NOMO-1 (cell line): ENCODE data around the gene RNF175.
"Not testable (repeated sequence)": the region's sequence is repeated elsewhere in the genome, so short reads cannot be mapped to it uniquely, and the experiment has no call there.

ENCODE experiments used
- DNase-seq, 2 experiments: peaks; one replicate each; lab custom pipeline; 2025; ENCODE audit not compliant: unreplicated experiment in 2 of 2; lab: John Stamatoyannopoulos, UW

Gene RNF175

GRCh38 chr4:153684971-153685371, 74.9 kb downstream of the RNF175 start:
- DNase-seq, result no peak

DNA sequence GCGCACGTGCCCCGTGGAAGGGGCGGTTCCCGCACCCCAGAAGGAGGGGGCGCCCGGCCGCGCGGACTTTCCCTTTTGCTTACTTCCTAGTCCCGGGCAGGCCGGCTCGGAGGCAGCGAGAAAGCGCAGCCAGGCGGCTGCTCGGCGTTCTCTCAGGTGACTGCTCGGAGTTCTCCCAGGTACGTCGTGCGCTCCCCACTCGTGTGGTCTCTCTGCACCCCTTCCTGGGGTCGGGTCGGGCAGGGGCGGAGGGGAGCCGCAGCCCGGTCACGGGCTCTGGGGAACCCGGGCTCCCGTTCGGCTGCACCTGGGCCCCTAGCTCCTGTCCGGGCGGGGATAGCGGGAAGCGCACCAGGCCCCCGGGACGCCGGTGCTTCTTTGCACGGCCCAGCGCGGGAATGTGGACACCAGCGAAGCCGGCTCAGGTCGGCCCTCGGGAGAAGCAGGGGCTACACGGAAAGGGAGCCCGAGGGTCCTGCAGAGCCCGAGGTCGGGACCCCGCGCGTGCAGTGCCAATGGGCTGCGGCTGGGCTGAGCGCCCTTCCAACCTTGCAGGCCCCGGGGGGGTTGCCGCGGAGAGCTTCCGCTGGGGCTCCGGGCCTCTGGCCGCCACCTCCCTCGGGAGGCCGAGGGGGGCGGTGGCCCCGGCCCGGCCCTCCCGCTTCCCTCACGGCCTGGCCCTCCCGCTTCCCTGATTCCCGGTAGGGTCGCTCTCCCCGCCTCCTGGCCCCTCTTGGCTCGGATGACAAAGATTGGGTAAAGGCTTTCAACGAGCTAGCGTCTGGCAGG, 75.4 kb downstream of the RNF175 start, which contains the start of gene TLR2:
TLR2 (plus strand) TSS at position 99 of the 789 bp plus-strand sequence. CDS start 18,628 bp downstream, outside the sequence.
- peak; percentile 78 to 89 for DNase-seq

DNA sequence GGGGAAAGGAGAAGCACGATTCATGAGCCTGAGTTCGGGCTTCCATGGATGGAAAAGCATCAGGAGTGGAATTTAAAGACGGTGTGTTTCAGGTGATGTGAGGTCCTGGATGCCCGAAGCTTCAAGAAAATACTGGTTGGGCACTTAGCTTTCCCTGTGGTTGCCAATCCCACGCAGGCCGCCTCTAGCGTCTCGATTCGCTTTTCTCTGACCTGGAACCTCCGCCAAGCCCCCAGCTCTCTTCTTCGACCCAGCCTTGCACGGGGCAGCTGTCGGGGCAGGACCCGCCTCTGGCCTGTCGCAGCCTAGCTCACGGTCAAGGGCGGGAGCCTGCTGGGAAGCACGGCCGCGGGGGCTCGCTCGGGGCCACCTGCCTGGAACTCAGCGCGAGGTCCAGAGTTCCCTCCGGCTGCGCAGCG, 76.1 kb downstream of the RNF175 start:
- no peak for DNase-seq

- DNase-seq, result no peak
These were observed 80.3 kb downstream of the RNF175 start for GRCh38 chr4:153679486-153679885.

DNA sequence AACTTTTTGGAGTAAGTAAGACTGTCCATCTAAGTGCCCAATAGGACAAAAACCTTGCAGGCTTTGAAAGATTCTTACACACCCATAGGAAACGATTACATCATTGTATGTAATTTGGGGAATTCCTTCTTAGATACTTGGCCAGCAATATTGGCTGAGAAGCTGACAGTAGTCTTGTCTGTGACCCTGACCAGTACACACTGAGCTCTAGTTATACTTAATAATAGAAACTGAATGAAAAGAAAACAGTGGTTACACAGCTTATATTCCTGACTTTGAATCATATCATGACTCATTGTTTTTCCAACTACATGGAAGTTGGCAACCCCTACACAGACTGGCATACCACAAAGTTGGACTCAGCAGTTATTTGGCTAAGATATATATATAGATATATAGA, 82.8 kb downstream of the RNF175 start:
- no peak for DNase-seq

DNA sequence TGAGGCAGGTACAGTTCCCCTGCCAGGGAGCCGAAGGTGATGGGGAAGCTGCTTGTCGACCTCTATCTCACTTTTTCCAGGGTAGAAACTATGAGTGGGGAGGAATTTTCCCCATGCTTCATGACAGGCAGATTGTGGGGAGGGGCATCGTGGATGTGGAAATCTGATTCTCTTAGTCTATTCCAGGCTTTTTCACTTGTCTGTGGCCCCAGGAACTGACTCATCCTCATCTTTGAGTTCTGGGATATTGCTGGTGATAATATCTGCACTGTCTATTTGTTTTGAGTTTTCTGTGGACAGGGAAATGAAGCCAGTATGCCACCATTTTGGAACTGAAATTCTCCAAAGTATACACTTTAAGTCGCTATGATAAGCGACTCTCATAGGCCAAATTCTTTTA, 83.3 kb downstream of the RNF175 start:
- no peak for DNase-seq

DNA sequence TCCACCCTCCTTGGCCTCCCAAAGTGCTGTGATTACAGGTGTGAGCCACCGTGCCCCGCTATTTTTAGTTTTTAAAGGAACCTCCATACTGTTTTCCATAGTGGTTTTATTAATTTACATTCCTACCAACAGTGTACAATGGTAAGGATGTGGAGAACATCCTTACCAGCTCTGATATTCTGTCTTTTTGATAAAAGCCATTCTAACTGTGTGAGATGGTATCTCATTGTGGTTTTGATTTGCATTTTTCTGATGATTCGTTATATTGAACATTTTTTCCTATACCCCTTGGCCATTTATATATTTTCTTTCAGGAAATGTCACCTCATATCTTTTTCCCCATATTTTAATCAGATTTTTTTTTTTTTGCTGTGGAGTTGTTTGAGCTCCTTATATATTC, 90.0 kb downstream of the RNF175 start:
- DNase-seq, result no peak

- DNase-seq, result no peak
These were observed 91.2 kb downstream of the RNF175 start for GRCh38 chr4:153668647-153669046.

- DNase-seq, result not testable (repeated sequence)
These were observed 93.3 kb downstream of the RNF175 start for GRCh38 chr4:153666505-153666904.

GRCh38 chr4:153663667-153664066, 96.2 kb downstream of the RNF175 start:
- DNase-seq, result no peak

GRCh38 chr4:153661908-153662307, 97.9 kb downstream of the RNF175 start:
- no peak for DNase-seq

DNA sequence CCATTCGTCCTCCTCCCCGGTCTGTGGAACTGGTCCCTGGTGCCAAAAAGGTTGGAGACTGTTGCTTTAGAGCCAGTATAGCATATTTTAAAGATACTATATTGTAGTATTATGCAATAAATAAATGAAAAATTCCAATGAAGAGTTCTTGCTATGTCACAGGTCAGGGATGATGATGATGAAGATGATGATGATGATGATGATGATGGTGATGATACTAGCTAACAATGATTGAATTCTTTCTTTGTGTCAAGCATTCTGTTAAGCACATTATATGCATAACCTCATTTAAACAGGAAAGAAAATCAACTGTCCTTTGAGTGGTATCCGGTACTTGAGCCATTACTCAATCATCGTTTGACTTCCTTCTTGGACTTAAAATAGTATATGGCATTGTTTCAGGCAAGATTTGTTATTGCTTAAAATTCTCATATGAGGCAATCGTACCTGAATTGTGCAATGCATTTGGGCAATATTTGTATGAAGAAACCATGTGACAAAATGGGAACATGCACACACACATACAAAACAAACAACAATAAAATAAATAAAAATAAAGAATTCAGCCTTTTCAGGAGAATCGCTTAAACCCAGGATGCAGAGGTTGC, 98.5 kb downstream of the RNF175 start:
- peak; percentile 88 to 98 for DNase-seq
